SU-DHL-6 (cell line): ENCODE data around the gene CTNND2.

Experiments used
- H2AFZ ChIP-seq: fragments of 200-600 bp; sonication (generic); 2 replicates; pipeline ENCODE4 v1.6.1; 2014; ENCODE audit warnings: low read depth, mild to moderate bottlenecking, moderate library complexity, mixed read lengths, antibody characterized with exemption, low read length; ENCODE audit not compliant: severe bottlenecking
- H3F3A ChIP-seq: fragments of 200-600 bp; shearing (Covaris generic); 2 replicates; pipeline ENCODE4 v1.6.0; 2016; ENCODE audit warnings: antibody characterized with exemption, mild to moderate bottlenecking; ENCODE audit not compliant: insufficient read depth
- H3K27ac ChIP-seq: fragments of 200-600 bp; sonication (generic); 2 replicates; pipeline ENCODE4 v1.5.1; 2016; ENCODE audit warnings: low read depth, mild to moderate bottlenecking, low read length, moderate library complexity, mixed read lengths
- H3K27me3 ChIP-seq: fragments of 200-600 bp; sonication (generic), shearing (Covaris generic); 2 replicates; pipeline ENCODE4 v1.6.0; 2014; ENCODE audit warnings: mild to moderate bottlenecking, low read length
- H3K36me3 ChIP-seq: fragments of 200-600 bp; sonication (generic); 2 replicates; pipeline ENCODE4 v1.6.1; 2014; ENCODE audit warnings: mild to moderate bottlenecking, low read length, mixed read lengths
- H3K4me2 ChIP-seq: fragments of 300-600, 200-600 bp; shearing (Covaris generic), sonication (generic); 2 replicates; pipeline ENCODE4 v1.6.0; 2014; ENCODE audit warnings: low read length, low read depth, mild to moderate bottlenecking; ENCODE audit not compliant: poor library complexity, severe bottlenecking
- H3K4me3 ChIP-seq: fragments of 200-600 bp; sonication (generic); 2 replicates; pipeline ENCODE4 v1.5.1; 2014; ENCODE audit warnings: antibody characterized with exemption, low read length, mild to moderate bottlenecking, mixed read lengths; ENCODE audit not compliant: insufficient read depth, poor library complexity, severe bottlenecking
- H3K79me2 ChIP-seq: fragments of 200-600 bp; sonication (generic); 2 replicates; pipeline ENCODE4 v1.6.1; 2014; ENCODE audit warnings: mild to moderate bottlenecking, low read length, moderate library complexity; ENCODE audit not compliant: insufficient read depth
- H3K9ac ChIP-seq: fragments of 200-600 bp; sonication (generic); 2 replicates; pipeline ENCODE4 v1.7.0; 2014; ENCODE audit warnings: mild to moderate bottlenecking, low read length
- H3K9me2 ChIP-seq: fragments of 200-600 bp; sonication (generic); replicated peaks from 2 replicates; pipeline ENCODE4 v1.6.1; 2014; ENCODE audit warnings: low read length; ENCODE audit not compliant: insufficient read depth
- H3K9me3 ChIP-seq: fragments of 200-600 bp; sonication (generic); 2 replicates; pipeline ENCODE4 v1.6.1; 2014; ENCODE audit warnings: low read length, mixed read lengths; ENCODE audit not compliant: insufficient read depth
- H4K20me1 ChIP-seq: fragments of 200-600 bp; sonication (generic); 2 replicates; pipeline ENCODE4 v1.6.1; 2014; ENCODE audit warnings: low read depth, mild to moderate bottlenecking, antibody characterized with exemption, low read length, moderate library complexity, mixed read lengths
- EZH2phosphoT487 ChIP-seq: fragments of 200-600 bp; sonication (generic), shearing (Covaris generic); conservative IDR thresholded peaks from 2 replicates; pipeline ENCODE4 v1.6.1; 2018; ENCODE audit warnings: mild to moderate bottlenecking, antibody characterized with exemption, low read length, moderate library complexity, mixed read lengths
- TF ChIP-seq, protein P1 (sequence below): fragments of 200-600 bp; sonication (generic); IDR thresholded peaks from one replicate; pipeline ENCODE4 v1.5.1; 2017; ENCODE audit warnings: antibody characterized with exemption, mild to moderate bottlenecking, low read length, moderate library complexity; ENCODE audit not compliant: insufficient read depth, poor library complexity, severe bottlenecking

Gene CTNND2

DNA sequence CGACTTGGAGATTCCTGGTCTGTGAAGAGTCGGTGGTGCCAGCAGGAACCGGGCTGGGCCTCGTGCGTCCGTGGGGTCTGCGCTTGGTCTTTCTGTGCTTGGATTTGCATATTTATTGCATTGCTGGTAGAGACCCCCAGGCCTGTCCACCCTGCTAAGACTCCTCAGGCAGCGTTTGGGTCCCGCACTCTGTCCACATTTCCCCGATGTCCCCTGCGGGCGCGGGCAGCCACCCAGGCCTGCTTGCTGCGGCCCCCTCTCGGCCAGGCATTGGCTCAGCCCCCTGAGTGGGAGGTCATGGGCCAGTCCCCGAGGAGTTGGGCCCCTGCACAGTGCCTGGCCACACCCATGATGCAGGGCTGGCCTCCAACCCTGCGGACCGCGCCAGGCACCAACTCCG, 27.4 kb upstream of the CTNND2 start:
- no peak overlapping the region for H2AFZ ChIP-seq
- H3K79me2 ChIP-seq = no peaks in the 10 kb centered on the region
- H3K27me3 ChIP-seq = no peaks in the 10 kb centered on the region
- H3K9me3 ChIP-seq = no peaks in the 10 kb centered on the region
- H3K9me2 ChIP-seq = no peaks in the 10 kb centered on the region
- TF ChIP-seq, protein P1, sequence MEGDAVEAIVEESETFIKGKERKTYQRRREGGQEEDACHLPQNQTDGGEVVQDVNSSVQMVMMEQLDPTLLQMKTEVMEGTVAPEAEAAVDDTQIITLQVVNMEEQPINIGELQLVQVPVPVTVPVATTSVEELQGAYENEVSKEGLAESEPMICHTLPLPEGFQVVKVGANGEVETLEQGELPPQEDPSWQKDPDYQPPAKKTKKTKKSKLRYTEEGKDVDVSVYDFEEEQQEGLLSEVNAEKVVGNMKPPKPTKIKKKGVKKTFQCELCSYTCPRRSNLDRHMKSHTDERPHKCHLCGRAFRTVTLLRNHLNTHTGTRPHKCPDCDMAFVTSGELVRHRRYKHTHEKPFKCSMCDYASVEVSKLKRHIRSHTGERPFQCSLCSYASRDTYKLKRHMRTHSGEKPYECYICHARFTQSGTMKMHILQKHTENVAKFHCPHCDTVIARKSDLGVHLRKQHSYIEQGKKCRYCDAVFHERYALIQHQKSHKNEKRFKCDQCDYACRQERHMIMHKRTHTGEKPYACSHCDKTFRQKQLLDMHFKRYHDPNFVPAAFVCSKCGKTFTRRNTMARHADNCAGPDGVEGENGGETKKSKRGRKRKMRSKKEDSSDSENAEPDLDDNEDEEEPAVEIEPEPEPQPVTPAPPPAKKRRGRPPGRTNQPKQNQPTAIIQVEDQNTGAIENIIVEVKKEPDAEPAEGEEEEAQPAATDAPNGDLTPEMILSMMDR = no peak
- TF ChIP-seq EZH2phosphoT487 = no peak
- no peak overlapping the region for H3K27ac ChIP-seq
- no peak overlapping the region for H3K4me2 ChIP-seq
- H3K36me3 ChIP-seq = no peaks in the 10 kb centered on the region
- H3F3A ChIP-seq = no peaks in the 10 kb centered on the region
- H4K20me1 ChIP-seq = no peaks in the 10 kb centered on the region
- no peak overlapping the region for H3K4me3 ChIP-seq
- H3K9ac ChIP-seq = no peak overlapping the region

DNA sequence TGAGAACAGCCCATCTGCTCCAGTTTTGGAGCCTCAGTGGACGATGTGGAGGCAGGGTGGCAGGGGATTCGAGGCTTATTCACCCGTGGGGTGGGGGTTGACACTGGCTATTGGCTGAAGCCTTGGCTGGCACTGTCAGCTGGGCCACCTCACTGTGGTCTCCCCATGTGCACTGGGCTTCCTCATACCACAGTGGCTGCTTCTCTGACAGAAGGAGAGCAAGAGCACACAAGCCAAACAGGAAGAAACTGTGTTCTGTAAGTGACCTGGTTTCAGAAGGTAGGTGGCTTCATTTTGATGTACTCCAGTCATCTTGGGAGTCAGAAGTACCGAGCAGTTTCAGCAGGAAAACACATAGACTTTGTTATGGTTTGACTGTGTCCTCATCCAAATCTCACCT, 24.7 kb upstream of the CTNND2 start:
- H3K9ac ChIP-seq = no peak overlapping the region
- no peaks in the 10 kb centered on the region for H3K79me2 ChIP-seq
- no peak overlapping the region for H3K4me3 ChIP-seq
- H3K9me3 ChIP-seq = no peaks in the 10 kb centered on the region
- H3K27me3 ChIP-seq = no peaks in the 10 kb centered on the region
- H3K27ac ChIP-seq = no peak overlapping the region
- H3K4me2 ChIP-seq = no peak overlapping the region
- no peaks in the 10 kb centered on the region for H3K36me3 ChIP-seq
- TF ChIP-seq, protein P1 = no peak
- TF ChIP-seq EZH2phosphoT487 = no peak
- H3K9me2 ChIP-seq = peaks cover 4% of the 10 kb centered on the region; the same call in 1 of the 2 replicates
- no peak overlapping the region for H2AFZ ChIP-seq
- H4K20me1 ChIP-seq = no peaks in the 10 kb centered on the region
- no peaks in the 10 kb centered on the region for H3F3A ChIP-seq

DNA sequence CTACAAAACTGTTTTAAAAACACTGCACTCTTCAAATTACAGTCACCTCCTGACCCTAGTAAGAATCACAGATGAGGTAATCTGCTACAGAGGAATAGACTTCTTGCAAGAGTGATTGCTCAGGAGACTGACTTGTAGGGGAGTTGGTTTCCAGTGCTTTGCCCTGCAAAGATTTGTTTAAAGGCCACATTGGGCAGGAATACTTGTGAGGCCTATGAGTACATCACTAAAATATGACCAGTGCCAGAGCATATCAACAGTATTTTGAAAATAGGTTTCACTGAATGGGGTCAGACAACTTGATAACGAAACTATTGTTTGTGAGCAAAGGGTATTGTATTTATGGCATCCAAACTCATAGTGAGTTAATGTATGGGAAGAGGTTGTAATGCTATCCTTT, 21.5 kb upstream of the CTNND2 start:
- peaks cover 4% of the 10 kb centered on the region; the same call in 1 of the 2 replicates for H3K9me2 ChIP-seq
- H3K27ac ChIP-seq = no peak overlapping the region
- H4K20me1 ChIP-seq = no peaks in the 10 kb centered on the region
- H3F3A ChIP-seq = no peaks in the 10 kb centered on the region
- TF ChIP-seq EZH2phosphoT487 = no peak
- TF ChIP-seq, protein P1 = no peak
- H3K9me3 ChIP-seq = no peaks in the 10 kb centered on the region
- H3K9ac ChIP-seq = no peak overlapping the region
- no peak overlapping the region for H3K4me3 ChIP-seq
- no peak overlapping the region for H3K4me2 ChIP-seq
- H3K79me2 ChIP-seq = no peaks in the 10 kb centered on the region
- H3K27me3 ChIP-seq = no peaks in the 10 kb centered on the region
- H3K36me3 ChIP-seq = no peaks in the 10 kb centered on the region
- no peak overlapping the region for H2AFZ ChIP-seq

DNA sequence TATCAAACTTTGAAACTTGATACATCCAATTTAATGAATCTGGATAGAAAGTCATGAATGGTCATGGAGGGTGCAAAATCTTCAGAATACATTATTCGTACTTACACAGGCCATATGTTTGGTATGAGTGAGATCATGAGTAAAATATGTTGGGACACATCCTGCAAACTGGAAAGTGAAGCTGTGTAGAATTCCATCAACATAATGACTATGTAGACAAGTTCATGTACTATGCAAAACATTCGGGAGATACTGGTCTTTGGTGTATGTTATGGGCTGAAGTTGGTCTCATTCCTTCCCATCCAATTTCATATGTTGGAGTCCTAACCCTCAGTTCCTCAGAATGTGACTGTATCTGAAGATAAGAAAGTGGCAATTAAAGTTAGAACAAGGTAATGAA, 18.1 kb upstream of the CTNND2 start:
- TF ChIP-seq EZH2phosphoT487 = no peak
- TF ChIP-seq, protein P1 = no peak
- no peaks in the 10 kb centered on the region for H3K36me3 ChIP-seq
- H3K9me3 ChIP-seq = no peaks in the 10 kb centered on the region
- no peaks in the 10 kb centered on the region for H3K27me3 ChIP-seq
- no peak overlapping the region for H3K4me3 ChIP-seq
- H4K20me1 ChIP-seq = no peaks in the 10 kb centered on the region
- H3K9me2 ChIP-seq = peaks cover 4% of the 10 kb centered on the region; the same call in 1 of the 2 replicates
- H3K27ac ChIP-seq = no peak overlapping the region
- no peak overlapping the region for H3K9ac ChIP-seq
- H2AFZ ChIP-seq = no peak overlapping the region
- H3K4me2 ChIP-seq = no peak overlapping the region
- no peaks in the 10 kb centered on the region for H3K79me2 ChIP-seq
- H3F3A ChIP-seq = no peaks in the 10 kb centered on the region
